Kidney (tissue), 14 donors: Measurements from ENCODE around the gene GLYATL3. TPM values are rescaled to one million over a fixed set of nuclear protein-coding genes. Genes with fewer than 3 reads are reported as not detected.

Experiments
- DNase-seq, 5 donors: peaks; one replicate each; pipeline ENCODE4 v3.0.0-alpha.2; 2013 to 2020
- FAIRE-seq: peaks from 2 replicates; lab custom pipeline; 2012; peaks lifted over from hg19 to GRCh38; lab: Jason Lieb, UNC
- H3K27ac ChIP-seq, 2 donors: one replicate each; pipeline ENCODE4 v1.7.0; 2013; ENCODE audit warnings: low read depth in 2 of 2, low read length in 2 of 2, inconsistent platforms in 1 of 2
- H3K27me3 ChIP-seq: one replicate; pipeline ENCODE4 v1.7.1; 2013; ENCODE audit warnings: low read length, inconsistent platforms; ENCODE audit not compliant: control insufficient read depth, insufficient read depth
- H3K36me3 ChIP-seq, 3 donors: one replicate each; pipeline versions ENCODE4 v1.7.0 to v1.7.1; 2013; ENCODE audit warnings: low read length in 3 of 3, control low read depth in 1 of 3, inconsistent platforms in 1 of 3; ENCODE audit not compliant: insufficient read depth in 3 of 3, control insufficient read depth in 2 of 3
- H3K4me1 ChIP-seq, 3 donors: one replicate each; pipeline versions ENCODE4 v1.7.0 to v1.7.1; 2013; ENCODE audit warnings: low read length in 3 of 3, inconsistent platforms in 1 of 3, low read depth in 1 of 3; ENCODE audit not compliant: control insufficient read depth in 2 of 3, insufficient read depth in 2 of 3
- H3K4me3 ChIP-seq, 3 donors: one replicate each; pipeline versions ENCODE4 v1.7.0 to v1.8.1; 2013; ENCODE audit warnings: low read length in 3 of 3, control low read depth in 1 of 3, inconsistent platforms in 1 of 3
- H3K9ac ChIP-seq, 3 donors: one replicate each; pipeline versions ENCODE4 v1.7.0 to v1.7.1; 2013; ENCODE audit warnings: low read length in 3 of 3, control low read depth in 1 of 3, inconsistent platforms in 1 of 3
- H3K9me3 ChIP-seq, 3 donors: one replicate each; pipeline versions ENCODE4 v1.7.0 to v1.7.1; 2013; ENCODE audit warnings: low read length in 3 of 3, control low read depth in 1 of 3, inconsistent platforms in 1 of 3; ENCODE audit not compliant: control insufficient read depth in 2 of 3, insufficient read depth in 1 of 3
- CTCF ChIP-seq: IDR thresholded peaks from 3 replicates; pipeline ENCODE4 v1.5.1; 2012; ENCODE audit warnings: mild to moderate bottlenecking, moderate library complexity, borderline replicate concordance; ENCODE audit not compliant: insufficient read depth; ENCODE audit errors: extremely low read depth
- intact Hi-C: fragments of 100-400 bp; cut with DNase I; formaldehyde crosslinking; loops from one replicate; pipeline ENCODE4 v1.11.1; 2022
- polyA plus RNA-seq: library from polyadenylated mRNA; stranded (reverse); fragments of 350-450 nt; fragmentation: Illumina TruSeq; extraction: RNeasy Lipid Tissue Mini Kit (QIAGEN cat#74804); gene quantifications from one replicate; pipeline ENCODE4 v1.2.3, GENCODE V29; 2014; ENCODE audit warnings: low read depth, low replicate concordance; ENCODE audit not compliant: insufficient read depth
- total RNA-seq: library from RNA; stranded (reverse); fragmentation: NEBNext Ultra II Directional; extraction: Animal tissue kit (Norgen Biotek cat#: 25700); gene quantifications from one replicate; pipeline ENCODE4 v1.2.1, GENCODE V29; 2021
- donor health status: control.
- donor health status: control.
- donor health status: control.
- donor health status: control.
- donor health status: control.
- donor health status: DM: yes; HTN: yes; CAD: no.
- donor health status: Normal renal cell carcinoma (clear cell type).

The GLYATL3 gene
- total and polyA plus RNA-seq, 2 donors from 2014 or later: not detected

- Histone ChIP-seq H3K4me1 (no peaks in the 10 kb centered on the region), H3K4me3 (no peak overlapping the region), H3K27ac (no peak overlapping the region), H3K9me3 (no peaks in the 10 kb centered on the region), H3K9ac (no peak overlapping the region), H3K27me3 (no peaks in the 10 kb centered on the region), H3K36me3 (no peaks in the 10 kb centered on the region)
- intact Hi-C loops: no loop called here
- TF ChIP-seq CTCF: no peak
- FAIRE-seq (no peak), DNase-seq (no peak)
These were observed 58.5 kb downstream of the GLYATL3 start for GRCh38 chr6:49558238-49558637.

DNA sequence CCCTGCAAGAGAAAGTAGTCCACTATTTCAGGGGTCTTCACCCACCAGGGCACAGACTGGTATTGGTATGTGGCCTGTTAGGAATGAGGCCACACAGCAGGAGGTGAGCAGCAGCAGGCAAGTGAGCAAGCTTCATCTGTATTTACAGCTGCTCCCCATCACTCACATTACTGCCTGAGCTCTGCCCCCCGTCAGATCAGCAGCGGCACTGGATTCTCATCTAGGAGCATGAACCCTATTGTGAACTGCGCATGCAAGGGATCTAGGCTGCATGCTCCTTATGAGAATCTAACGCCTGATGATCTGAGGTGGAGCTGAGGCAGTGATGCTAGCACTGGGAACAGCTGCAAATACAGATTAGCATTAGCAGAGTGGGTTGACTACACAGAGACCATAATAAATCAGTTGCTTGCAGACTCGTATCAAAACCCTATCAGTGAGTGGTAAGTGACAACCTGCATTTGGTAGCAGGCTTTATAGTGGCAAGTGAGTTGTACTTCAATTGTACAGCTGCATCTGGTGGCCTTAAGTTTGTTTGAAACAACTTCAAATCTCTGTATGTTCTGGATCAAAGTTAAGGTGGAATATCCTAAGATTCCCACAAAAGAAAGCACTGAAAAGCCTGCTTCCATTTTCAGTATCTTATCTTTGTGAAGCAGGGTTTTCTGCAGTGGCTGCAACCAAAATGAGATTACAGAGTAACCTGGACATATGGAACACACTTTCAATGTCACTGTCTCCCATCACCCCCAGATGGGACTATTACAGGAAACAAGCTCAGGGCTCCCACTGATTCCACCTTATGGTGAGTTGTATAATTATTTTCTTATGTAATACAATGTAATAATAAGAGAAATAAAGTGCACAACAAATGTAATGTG is 63.5 kb downstream of the GLYATL3 start:
- H3K27ac ChIP-seq: no peak overlapping the region
- no peaks in the 10 kb centered on the region for H3K9me3 ChIP-seq
- intact Hi-C loops: no loop called here
- no peak for FAIRE-seq
- no peaks in the 10 kb centered on the region for H3K36me3 ChIP-seq
- H3K4me3 ChIP-seq: no peak overlapping the region
- no peak for DNase-seq
- H3K27me3 ChIP-seq: no peaks in the 10 kb centered on the region
- TF ChIP-seq CTCF: no peak
- H3K9ac ChIP-seq: no peak overlapping the region
- no peaks in the 10 kb centered on the region for H3K4me1 ChIP-seq

DNA sequence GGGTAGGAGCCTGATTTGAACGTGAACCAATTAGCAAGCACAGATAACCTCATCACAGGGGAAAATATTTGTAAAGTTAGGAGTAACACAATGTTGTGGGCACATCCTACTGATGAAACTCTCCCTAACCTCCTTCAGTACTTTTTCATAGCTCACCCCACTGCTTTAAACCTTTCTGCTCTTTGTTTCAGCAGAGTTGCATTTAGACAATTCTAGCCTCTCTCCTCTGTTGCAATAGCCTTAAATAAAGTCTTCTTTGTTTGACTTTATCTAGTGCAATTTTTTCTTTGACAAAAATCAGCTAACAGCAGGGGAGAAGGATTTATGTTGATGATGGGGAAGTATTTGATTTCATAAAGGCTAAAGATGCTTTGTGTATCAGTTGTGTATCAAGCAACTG is 64.8 kb downstream of the GLYATL3 start:
- H3K27me3 ChIP-seq: no peaks in the 10 kb centered on the region
- no peak overlapping the region for H3K9ac ChIP-seq
- H3K4me1 ChIP-seq: no peaks in the 10 kb centered on the region
- DNase-seq (no peak), FAIRE-seq (no peak)
- TF ChIP-seq CTCF: no peak
- no peak overlapping the region for H3K27ac ChIP-seq
- intact Hi-C loops: no loop called here
- H3K36me3 ChIP-seq: no peaks in the 10 kb centered on the region
- no peak overlapping the region for H3K4me3 ChIP-seq
- no peaks in the 10 kb centered on the region for H3K9me3 ChIP-seq
